ENCODE results near the gene MAPKAP1. TPM values are rescaled to one million over a fixed set of nuclear protein-coding genes. Genes with fewer than 3 reads are reported as not detected.

MAPKAP1 gene
- total and polyA plus RNA-seq, 2 of the 13 experiments (the other 11 are each of a cell fraction or from before 2014, with no cell fraction given) = 45.0 to 64.3 TPM

DNA sequence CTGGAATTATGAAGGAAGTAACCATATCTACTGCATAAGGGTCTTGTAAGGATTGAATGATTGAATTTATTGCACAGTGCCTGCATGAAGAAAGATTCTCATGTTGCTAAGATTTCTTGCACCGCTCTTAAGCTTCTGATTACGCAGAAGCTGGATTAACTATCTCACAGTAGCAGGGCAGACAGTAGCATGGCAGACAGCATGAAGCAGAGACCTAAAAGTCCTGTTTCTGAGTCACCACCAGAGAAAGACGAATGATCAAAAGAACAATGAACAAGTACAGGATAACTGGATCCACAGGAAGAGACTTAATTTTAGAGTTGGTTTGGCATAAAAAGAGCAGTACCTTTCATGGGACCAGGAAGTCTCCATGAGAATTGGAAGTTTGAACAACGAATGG lies 142.4 kb downstream of the MAPKAP1 start:
- CTCF ChIA-PET (ENCODE audit: low intra/inter-chr PET ratio, low total read pairs) = no interaction called here
- in situ Hi-C loops (cut with HindIII; ENCODE audit: extremely low pct_ligation_motif_present, low pct_unique_long_range_greater_than_20kb) (no loop called here), intact Hi-C loops (cut with micrococcal nuclease; ENCODE audit: unreplicated experiment) (no loop called here)
- no peaks in the 10 kb centered on the region for H3K27me3 ChIP-seq (ENCODE audit: control insufficient read depth in 1 of 2, insufficient read depth in 2 of 2, low read length in 2 of 2)
- H3K79me2 ChIP-seq (ENCODE audit: insufficient read depth, low read length) = no peaks in the 10 kb centered on the region
- H3K9ac ChIP-seq (ENCODE audit: insufficient read depth, low read depth, low read length) = no peak overlapping the region
- no peak for DNase-seq (ENCODE audit: low spot score)
- H3K9me3 ChIP-seq (ENCODE audit: low read length) = no peaks in the 10 kb centered on the region
- H3K27ac ChIP-seq (ENCODE audit: extremely low read length, insufficient read depth, low read length) = no peak overlapping the region
- H2AFZ ChIP-seq (ENCODE audit: low read length) = no peak overlapping the region
- BruUV-seq (replicated peaks) = no TSS peak
- TF ChIP-seq KDM6A (CRISPR knock-in tag; IDR thresholded peaks at IDR 0.05; ENCODE audit: low read depth) (no peak), KAT2B (IDR thresholded peaks at IDR 0.05; ENCODE audit: borderline replicate concordance, low read depth, low read length) (no peak), PRPF4 (IDR thresholded peaks at IDR 0.05; ENCODE audit: low read depth, low read length, poor library complexity, severe bottlenecking) (no peak), ELF3 (CRISPR knock-in tag; IDR thresholded peaks at IDR 0.05) (no peak), PAWR (CRISPR knock-in tag; IDR thresholded peaks at IDR 0.05; ENCODE audit: borderline replicate concordance) (no peak), ZBTB21 (CRISPR knock-in tag; IDR thresholded peaks at IDR 0.05) (no peak), RBAK (CRISPR knock-in tag; IDR thresholded peaks at IDR 0.05) (no peak), ZNF761 (CRISPR knock-in tag; conservative IDR thresholded peaks at IDR 0.05) (no peak), RAD51 (IDR thresholded peaks at IDR 0.05; ENCODE audit: borderline replicate concordance) (no peak), SRSF4 (IDR thresholded peaks at IDR 0.05; ENCODE audit: low read depth, low read length, poor library complexity, severe bottlenecking) (no peak), ZNF644 (CRISPR knock-in tag; IDR thresholded peaks at IDR 0.05; ENCODE audit: low read depth) (no peak), ZNF577 (CRISPR knock-in tag; IDR thresholded peaks at IDR 0.05; ENCODE audit: borderline replicate concordance, low read depth) (no peak), HDAC2 (CRISPR knock-in tag; IDR thresholded peaks at IDR 0.05) (no peak), KDM2A (CRISPR knock-in tag; IDR thresholded peaks at IDR 0.05; ENCODE audit: borderline replicate concordance, low read depth) (no peak)
- TF ChIP-seq, protein P1, sequence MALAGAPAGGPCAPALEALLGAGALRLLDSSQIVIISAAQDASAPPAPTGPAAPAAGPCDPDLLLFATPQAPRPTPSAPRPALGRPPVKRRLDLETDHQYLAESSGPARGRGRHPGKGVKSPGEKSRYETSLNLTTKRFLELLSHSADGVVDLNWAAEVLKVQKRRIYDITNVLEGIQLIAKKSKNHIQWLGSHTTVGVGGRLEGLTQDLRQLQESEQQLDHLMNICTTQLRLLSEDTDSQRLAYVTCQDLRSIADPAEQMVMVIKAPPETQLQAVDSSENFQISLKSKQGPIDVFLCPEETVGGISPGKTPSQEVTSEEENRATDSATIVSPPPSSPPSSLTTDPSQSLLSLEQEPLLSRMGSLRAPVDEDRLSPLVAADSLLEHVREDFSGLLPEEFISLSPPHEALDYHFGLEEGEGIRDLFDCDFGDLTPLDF (CRISPR knock-in tag; IDR thresholded peaks at IDR 0.05) = no peak
- whole genome bisulfite sequencing (ENCODE audit: low lambda C conversion rate) = 96% methylated on average over 4 of the region's 4 CpGs
- POLR2A ChIA-PET = no interaction called here
- H3K36me3 ChIP-seq (replicated peaks in 1 of 2; ENCODE audit: control insufficient read depth in 1 of 2, insufficient read depth in 2 of 2, low read length in 2 of 2) = 0 out of 5 replicates have a peak, but pooled peaks cover 0 to 1% of the 10 kb centered on the region in 2 experiments
- FAIRE-seq = no peak
- no peak overlapping the region for H3K4me2 ChIP-seq (ENCODE audit: low read depth, low read length)
- H3K4me3 ChIP-seq (replicated peaks in 1 of 3; ENCODE audit: insufficient read depth in 1 of 3, low read depth in 2 of 3, low read length in 3 of 3) = no peak overlapping the region
- peaks cover 6% of the 10 kb centered on the region; the same call in 1 of the 2 replicates for H3K4me1 ChIP-seq (ENCODE audit: insufficient read depth, low read length)
- no peaks in the 10 kb centered on the region for H4K20me1 ChIP-seq (ENCODE audit: insufficient read depth, low read length)
- no peak for ATAC-seq

Measured in HepG2 (cell line).